ENCODE results near the gene PDPK1.
"Not testable (repeated sequence)": the region's sequence is repeated elsewhere in the genome, so short reads cannot be mapped to it uniquely, and the experiment has no call there.

DNA sequence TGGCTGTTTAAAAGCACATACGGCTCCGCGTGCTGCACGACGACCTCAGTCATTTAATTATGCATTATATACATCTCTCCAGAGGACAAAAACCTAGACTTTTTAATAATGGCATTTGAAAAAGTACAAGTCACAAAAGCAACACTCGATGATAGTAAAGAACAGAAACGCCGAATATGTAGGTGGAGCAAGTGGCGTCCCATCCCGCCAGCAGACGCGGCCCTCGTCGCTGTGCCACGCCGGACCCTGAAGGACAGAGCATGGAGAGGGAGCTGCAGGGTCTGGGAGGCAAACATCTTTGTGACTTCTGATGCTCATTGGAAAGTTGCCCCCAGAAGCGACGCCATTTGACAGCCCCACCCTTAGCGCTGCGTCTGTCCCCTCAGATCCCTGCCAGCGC, 38.0 kb downstream of the PDPK1 start:
- not testable (repeated sequence) for TF ChIP-seq POLR2A, EP300, POLR2AphosphoS5 (IDR thresholded peaks at IDR 0.05)
- TF ChIP-seq, protein P1, sequence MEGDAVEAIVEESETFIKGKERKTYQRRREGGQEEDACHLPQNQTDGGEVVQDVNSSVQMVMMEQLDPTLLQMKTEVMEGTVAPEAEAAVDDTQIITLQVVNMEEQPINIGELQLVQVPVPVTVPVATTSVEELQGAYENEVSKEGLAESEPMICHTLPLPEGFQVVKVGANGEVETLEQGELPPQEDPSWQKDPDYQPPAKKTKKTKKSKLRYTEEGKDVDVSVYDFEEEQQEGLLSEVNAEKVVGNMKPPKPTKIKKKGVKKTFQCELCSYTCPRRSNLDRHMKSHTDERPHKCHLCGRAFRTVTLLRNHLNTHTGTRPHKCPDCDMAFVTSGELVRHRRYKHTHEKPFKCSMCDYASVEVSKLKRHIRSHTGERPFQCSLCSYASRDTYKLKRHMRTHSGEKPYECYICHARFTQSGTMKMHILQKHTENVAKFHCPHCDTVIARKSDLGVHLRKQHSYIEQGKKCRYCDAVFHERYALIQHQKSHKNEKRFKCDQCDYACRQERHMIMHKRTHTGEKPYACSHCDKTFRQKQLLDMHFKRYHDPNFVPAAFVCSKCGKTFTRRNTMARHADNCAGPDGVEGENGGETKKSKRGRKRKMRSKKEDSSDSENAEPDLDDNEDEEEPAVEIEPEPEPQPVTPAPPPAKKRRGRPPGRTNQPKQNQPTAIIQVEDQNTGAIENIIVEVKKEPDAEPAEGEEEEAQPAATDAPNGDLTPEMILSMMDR (IDR thresholded peaks at IDR 0.05): not testable (repeated sequence)

Measured in suprapubic skin (tissue), 4 donors.